Prostate gland (tissue), 2 donors: ENCODE measurements around the gene TMEM45B. TPM values are rescaled to one million over a fixed set of nuclear protein-coding genes. Genes with fewer than 3 reads are reported as not detected.
"Not testable (repeated sequence)": the region's sequence is repeated elsewhere in the genome, so short reads cannot be mapped to it uniquely, and the experiment has no call there.

Experiments
- DNase-seq: peaks from one replicate; pipeline ENCODE4 v3.0.0-alpha.2; 2019; ENCODE audit warnings: low spot score
- H3K27ac ChIP-seq, 2 donors: fragments of 200-600 bp; sonication (generic); 2 replicates each; pipeline ENCODE4 v1.5.1; 2017 to 2019
- H3K27me3 ChIP-seq: fragments of 200-600 bp; sonication (generic); replicated peaks from 2 replicates; pipeline ENCODE4 v1.5.1; 2019; ENCODE audit not compliant: insufficient read depth
- H3K36me3 ChIP-seq, 2 donors: fragments of 200-600 bp; sonication (generic); 1 replicate in 1 of 2; 2 replicates in 1 of 2; pipeline versions ENCODE4 v1.5.1 to v1.8.1; 2017 to 2019
- H3K4me1 ChIP-seq: fragments of 200-600 bp; sonication (generic); replicated peaks from 2 replicates; pipeline ENCODE4 v1.5.1; 2019
- H3K4me3 ChIP-seq, 2 donors: fragments of 200-600 bp; sonication (generic); 2 replicates each; pipeline ENCODE4 v1.5.1; 2017 to 2019
- H3K9me3 ChIP-seq: fragments of 200-600 bp; sonication (generic); 2 replicates; pipeline ENCODE4 v1.5.1; 2017
- POLR2A ChIP-seq: fragments of 450-650 bp; IDR thresholded peaks from one replicate; pipeline ENCODE4 v1.6.1; 2016; ENCODE audit warnings: antibody characterized with exemption, mild to moderate bottlenecking
- POLR2AphosphoS5 ChIP-seq: sonication (generic); formaldehyde crosslinking; IDR thresholded peaks from one replicate; pipeline ENCODE4 v1.6.1; 2017; ENCODE audit warnings: antibody characterized with exemption
- WGBS: methylation state at CpG from one replicate; pipeline ENCODE4 v1.1.5; 2018; 5-methylcytosine and 5-hydroxymethylcytosine counted together
- intact Hi-C: fragments of 100-400 bp; cut with DNase I; formaldehyde crosslinking; loops from one replicate; pipeline ENCODE4 v1.14.2; 2022
- total RNA-seq, 2 donors: library from RNA; depleted of rRNA; stranded (reverse); fragments of >200 nt; gene quantifications; one replicate each; pipeline ENCODE4 v1.1.0, GENCODE V29; 2016
- TF ChIP-seq, protein P1 (sequence below), 4 experiments: fragments of 200-600 bp in 2 of 4; fragments of 450-650 bp in 2 of 4; sonication (generic) in 2 of 4; IDR thresholded peaks; 1 replicate in 3 of 4; 2 replicates in 1 of 4; pipeline ENCODE4 v1.5.1; 2016 to 2019; ENCODE audit warnings: antibody characterized with exemption in 4 of 4, mild to moderate bottlenecking in 2 of 4, moderate library complexity in 2 of 4

The TMEM45B gene
- total RNA-seq, 2 donors from 2014 or later: 5.2 to 11.0 TPM

DNA sequence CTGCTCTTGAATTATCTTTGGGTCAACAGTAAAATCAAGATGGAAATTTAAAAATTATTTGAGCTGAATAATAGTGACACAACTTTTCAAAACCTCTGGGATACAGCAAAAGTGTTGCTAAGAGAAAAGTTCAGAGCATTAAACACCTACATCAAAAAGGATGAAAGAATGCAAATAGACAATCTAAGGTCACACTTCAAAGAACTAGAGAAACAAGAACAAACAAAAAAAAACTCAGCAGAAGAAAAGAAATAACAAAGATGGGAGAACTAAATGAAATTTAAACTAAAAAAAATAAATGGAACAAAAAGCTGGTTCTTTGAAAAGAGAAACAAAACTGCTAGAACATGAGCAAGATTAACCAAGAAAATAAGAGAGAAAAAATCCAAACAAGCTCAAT is 15.0 kb upstream of the TMEM45B start:
- TF ChIP-seq POLR2AphosphoS5 (no peak), POLR2A (no peak)
- TF ChIP-seq, protein P1, sequence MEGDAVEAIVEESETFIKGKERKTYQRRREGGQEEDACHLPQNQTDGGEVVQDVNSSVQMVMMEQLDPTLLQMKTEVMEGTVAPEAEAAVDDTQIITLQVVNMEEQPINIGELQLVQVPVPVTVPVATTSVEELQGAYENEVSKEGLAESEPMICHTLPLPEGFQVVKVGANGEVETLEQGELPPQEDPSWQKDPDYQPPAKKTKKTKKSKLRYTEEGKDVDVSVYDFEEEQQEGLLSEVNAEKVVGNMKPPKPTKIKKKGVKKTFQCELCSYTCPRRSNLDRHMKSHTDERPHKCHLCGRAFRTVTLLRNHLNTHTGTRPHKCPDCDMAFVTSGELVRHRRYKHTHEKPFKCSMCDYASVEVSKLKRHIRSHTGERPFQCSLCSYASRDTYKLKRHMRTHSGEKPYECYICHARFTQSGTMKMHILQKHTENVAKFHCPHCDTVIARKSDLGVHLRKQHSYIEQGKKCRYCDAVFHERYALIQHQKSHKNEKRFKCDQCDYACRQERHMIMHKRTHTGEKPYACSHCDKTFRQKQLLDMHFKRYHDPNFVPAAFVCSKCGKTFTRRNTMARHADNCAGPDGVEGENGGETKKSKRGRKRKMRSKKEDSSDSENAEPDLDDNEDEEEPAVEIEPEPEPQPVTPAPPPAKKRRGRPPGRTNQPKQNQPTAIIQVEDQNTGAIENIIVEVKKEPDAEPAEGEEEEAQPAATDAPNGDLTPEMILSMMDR (IDR thresholded peaks at IDR 0.05): no peak
- no peak overlapping the region for H3K27ac ChIP-seq
- no peaks in the 10 kb centered on the region for H3K9me3 ChIP-seq
- intact Hi-C loops: no loop called here
- H3K36me3 ChIP-seq: no peaks in the 10 kb centered on the region
- no peaks in the 10 kb centered on the region for H3K4me1 ChIP-seq
- peaks cover 2% of the 10 kb centered on the region for H3K27me3 ChIP-seq
- no peak overlapping the region for H3K4me3 ChIP-seq
- no peak for DNase-seq

DNA sequence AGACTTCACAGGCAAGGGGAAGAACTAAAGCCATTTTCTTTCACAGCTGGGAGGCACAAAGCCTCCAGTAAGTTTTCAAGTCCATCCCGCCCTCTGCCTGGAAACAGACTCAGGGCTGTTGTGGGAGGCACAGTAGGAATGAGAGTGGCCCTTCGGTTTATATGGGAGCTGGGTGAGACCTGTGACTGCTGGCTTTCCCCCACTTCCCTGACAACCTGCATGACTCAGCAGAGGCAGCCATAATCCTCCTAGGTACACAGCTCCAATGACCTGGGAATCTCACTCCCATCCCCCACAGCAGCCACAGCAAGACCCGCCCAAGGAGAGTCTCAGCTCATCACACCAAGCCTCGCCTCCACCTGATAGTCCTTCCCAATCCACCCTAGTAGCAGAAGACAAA is 12.1 kb upstream of the TMEM45B start:
- intact Hi-C loops: no loop called here
- H3K36me3 ChIP-seq: no peaks in the 10 kb centered on the region
- H3K4me3 ChIP-seq: no peak overlapping the region
- WGBS: 77% methylated on average over 4 of the region's 4 CpGs
- H3K27me3 ChIP-seq: no peaks in the 10 kb centered on the region
- no peak overlapping the region for H3K27ac ChIP-seq
- TF ChIP-seq POLR2AphosphoS5: no peak
- TF ChIP-seq POLR2A: no peak
- TF ChIP-seq, protein P1 (IDR thresholded peaks at IDR 0.05): no peak
- no peaks in the 10 kb centered on the region for H3K9me3 ChIP-seq
- DNase-seq: no peak
- no peaks in the 10 kb centered on the region for H3K4me1 ChIP-seq

DNA sequence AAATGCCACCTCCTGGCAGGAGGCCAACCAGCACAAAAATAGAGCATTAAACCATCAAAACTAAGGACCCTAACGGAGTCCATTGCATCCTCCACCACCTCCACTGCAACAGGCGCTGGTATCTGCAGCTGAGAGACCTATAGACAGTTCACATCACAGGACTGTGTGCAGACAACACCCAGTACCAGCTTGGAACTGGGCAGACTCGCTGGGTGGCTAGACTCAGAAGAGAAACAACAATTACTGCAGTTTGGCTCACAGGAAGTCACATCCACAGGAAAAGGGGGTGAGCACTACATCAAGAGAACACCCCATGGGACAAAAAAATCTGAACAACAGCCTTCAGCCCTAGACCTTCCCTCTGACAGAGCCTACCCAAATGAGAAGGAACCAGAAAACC is 11.6 kb upstream of the TMEM45B start:
- H3K27ac ChIP-seq: no peak overlapping the region
- no peaks in the 10 kb centered on the region for H3K4me1 ChIP-seq
- WGBS: 76% methylated on average over 3 of the region's 3 CpGs
- intact Hi-C loops: no loop called here
- TF ChIP-seq, protein P1 (IDR thresholded peaks at IDR 0.05): no peak
- TF ChIP-seq POLR2AphosphoS5: no peak
- TF ChIP-seq POLR2A: no peak
- H3K36me3 ChIP-seq: no peaks in the 10 kb centered on the region
- no peak for DNase-seq
- no peaks in the 10 kb centered on the region for H3K9me3 ChIP-seq
- no peaks in the 10 kb centered on the region for H3K27me3 ChIP-seq
- no peak overlapping the region for H3K4me3 ChIP-seq

DNA sequence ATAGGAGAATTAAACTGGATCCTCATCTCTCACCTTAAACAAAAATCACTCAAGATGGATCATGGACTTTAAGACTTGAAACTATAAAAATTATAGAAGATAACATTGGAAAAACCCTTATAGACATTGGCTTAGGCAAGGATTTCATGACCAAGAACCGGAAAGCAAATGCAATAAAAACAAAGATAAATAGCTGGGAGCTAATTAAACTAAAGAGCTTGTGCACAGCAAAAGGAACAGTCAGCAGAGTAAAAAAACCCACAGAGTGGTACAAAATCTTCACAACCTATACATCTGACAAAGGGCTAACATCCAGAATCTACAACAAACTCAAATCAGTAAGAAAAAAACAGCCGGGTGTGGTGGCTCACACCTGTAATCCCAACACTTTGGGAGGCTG is 7.4 kb upstream of the TMEM45B start:
- H3K27me3 ChIP-seq, H3K4me1 ChIP-seq, H3K36me3 ChIP-seq, DNase-seq, H3K4me3 ChIP-seq, intact Hi-C loops, H3K9me3 ChIP-seq, H3K27ac ChIP-seq: not testable (repeated sequence)
- peak; percentile 71 for TF ChIP-seq POLR2AphosphoS5
- WGBS: 38% methylated on average over 2 of the region's 2 CpGs

DNA sequence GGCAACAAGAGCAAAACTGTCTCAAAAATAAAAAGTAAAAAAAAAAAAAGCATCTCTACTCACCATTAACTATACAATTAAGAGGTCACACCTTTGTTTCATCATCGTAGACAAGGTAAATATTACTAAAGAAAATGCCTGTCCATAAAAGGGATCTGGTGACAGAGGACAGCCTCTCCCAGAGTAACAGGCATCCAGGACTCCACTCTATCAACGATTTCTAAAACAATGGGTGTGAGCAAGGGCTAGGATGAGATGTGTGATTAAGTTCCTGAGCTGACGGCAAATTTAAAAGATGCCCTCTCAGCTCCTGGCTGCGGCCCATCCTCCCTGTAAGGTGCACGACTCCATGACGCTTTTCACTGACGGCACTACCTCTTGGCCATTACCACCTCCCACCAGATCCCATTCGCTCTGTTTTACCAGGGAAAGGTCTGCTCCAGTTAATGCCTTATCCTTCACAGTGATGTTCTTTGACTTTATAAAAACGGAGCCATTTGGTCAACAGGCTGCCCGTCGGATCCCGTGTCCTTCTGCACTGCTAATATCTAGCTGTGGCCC is 2.3 kb upstream of the TMEM45B start:
- no peak for DNase-seq
- Histone ChIP-seq H3K36me3 (no peaks in the 10 kb centered on the region), H3K9me3 (no peaks in the 10 kb centered on the region), H3K27me3 (no peaks in the 10 kb centered on the region), H3K4me1 (no peaks in the 10 kb centered on the region), H3K4me3 (no peak overlapping the region), H3K27ac (no peak overlapping the region)
- intact Hi-C loops: no loop called here
- TF ChIP-seq, protein P1 (IDR thresholded peaks at IDR 0.05): no peak
- TF ChIP-seq POLR2AphosphoS5 (no peak), POLR2A (no peak)
- 82% methylated on average over 12 of the region's 12 CpGs for WGBS
